ENCODE data around the gene AKAP13.

- peak; percentile 76 for TF ChIP-seq GATA3 (IDR thresholded peaks at IDR 0.05; ENCODE audit: low read depth, low read length)
- peak; percentile 95 for TF ChIP-seq GATA2 (IDR thresholded peaks at IDR 0.05; ENCODE audit: low read depth, low read length)
Observed at GRCh38 chr15:85496551-85497171, 116.3 kb downstream of the AKAP13 start.
